ENCODE data around the gene SEPTIN3.

SEPTIN3 gene

GRCh38 chr22:41976961-41977566 is 7.8 kb downstream of the SEPTIN3 start:
- no peak for DNase-seq

GRCh38 chr22:41978732-41979131 is 9.5 kb downstream of the SEPTIN3 start:
- DNase-seq, result no peak

GRCh38 chr22:41979423-41980250 is 10.4 kb downstream of the SEPTIN3 start:
- no peak for DNase-seq

GRCh38 chr22:41982865-41983264 is 13.6 kb downstream of the SEPTIN3 start:
- no peak for DNase-seq

- DNase-seq, result no peak
These were observed 14.5 kb downstream of the SEPTIN3 start for GRCh38 chr22:41983513-41984405.

GRCh38 chr22:41987276-41987675 is 18.0 kb downstream of the SEPTIN3 start:
- DNase-seq, result no peak

GRCh38 chr22:41989246-41989645 is 20.0 kb downstream of the SEPTIN3 start:
- no peak for DNase-seq

GRCh38 chr22:41991111-41991510 is 21.9 kb downstream of the SEPTIN3 start:
- no peak for DNase-seq

- DNase-seq, result no peak
These were observed 23.3 kb downstream of the SEPTIN3 start for GRCh38 chr22:41992496-41992895.

GRCh38 chr22:41995211-41995610 is 26.0 kb downstream of the SEPTIN3 start:
- no peak for DNase-seq

- no peak for DNase-seq
These were observed 27.6 kb downstream of the SEPTIN3 start for GRCh38 chr22:41996826-41997225.

GRCh38 chr22:41998361-41999261 is 29.4 kb downstream of the SEPTIN3 start, which contains the start of gene WBP2NL:
WBP2NL (plus strand) TSS chr22:41998788; CDS start chr22:41998819, 31 bp downstream.
- DNase-seq, result peak; percentile 87

GRCh38 chr22:42000466-42000865 is 31.2 kb downstream of the SEPTIN3 start:
- no peak for DNase-seq

GRCh38 chr22:42001121-42001520 is 31.9 kb downstream of the SEPTIN3 start:
- DNase-seq, result no peak

- DNase-seq, result no peak
These were observed 32.5 kb downstream of the SEPTIN3 start for GRCh38 chr22:42001706-42002105.

- no peak for DNase-seq
These were observed 38.7 kb downstream of the SEPTIN3 start for GRCh38 chr22:42007922-42008321.

GRCh38 chr22:42010778-42011177 is 41.5 kb downstream of the SEPTIN3 start:
- no peak for DNase-seq

GRCh38 chr22:42013385-42013784 is 44.1 kb downstream of the SEPTIN3 start:
- DNase-seq, result no peak

GRCh38 chr22:42016111-42016510 is 46.9 kb downstream of the SEPTIN3 start:
- no peak for DNase-seq

- DNase-seq, result no peak
These were observed 49.0 kb downstream of the SEPTIN3 start for GRCh38 chr22:42018224-42018623.
